SK-N-SH treated with all-trans-retinoic acid at 6 μM for 48 hours (cell line): ENCODE measurements around the gene ACOX3.

Source experiments
- ATAC-seq: fragments of 200-7000 bp; cut with Tn5 transposase; 3 replicates; pipeline ENCODE4 v1.9.1; 2020; ENCODE audit warnings: mild to moderate bottlenecking, moderate library complexity
- ARNTL ChIP-seq: fragments of 450-650 bp; formaldehyde crosslinking; IDR thresholded peaks from 2 replicates; pipeline ENCODE4 v1.5.0; 2020; ENCODE audit warnings: low read depth, mild to moderate bottlenecking, moderate library complexity, borderline replicate concordance
- BACH2 ChIP-seq: fragments of 250-450 bp; sonication (Bioruptor Pico); IDR thresholded peaks from 2 replicates; pipeline ENCODE4 v1.9.0; 2021; ENCODE audit warnings: mild to moderate bottlenecking, borderline replicate concordance
- CREB5 ChIP-seq: fragments of 250-450 bp; sonication (Bioruptor Pico); IDR thresholded peaks from 2 replicates; pipeline ENCODE4 v1.5.1; 2020; ENCODE audit warnings: low read depth, mild to moderate bottlenecking, moderate library complexity
- CSDC2 ChIP-seq: fragments of 250-450 bp; sonication (Bioruptor Pico); IDR thresholded peaks from 2 replicates; pipeline ENCODE4 v1.5.0; 2020; ENCODE audit warnings: mild to moderate bottlenecking, moderate library complexity
- ESRRG ChIP-seq: fragments of 250-450 bp; sonication (Bioruptor Pico); IDR thresholded peaks from 2 replicates; pipeline ENCODE4 v1.6.1; 2021; ENCODE audit warnings: mild to moderate bottlenecking
- GLIS3 ChIP-seq: fragments of 250-450 bp; sonication (Bioruptor Pico); IDR thresholded peaks from 2 replicates; pipeline ENCODE4 v1.5.0; 2020; ENCODE audit warnings: mild to moderate bottlenecking, moderate library complexity
- ISL1 ChIP-seq: fragments of 250-450 bp; sonication (Bioruptor Pico); IDR thresholded peaks from 2 replicates; pipeline ENCODE4 v2.1.2; 2022; ENCODE audit warnings: mild to moderate bottlenecking, moderate library complexity
- OSR1 ChIP-seq: fragments of 250-450 bp; sonication (Bioruptor Pico); IDR thresholded peaks from 2 replicates; pipeline ENCODE4 v1.8.0; 2022; ENCODE audit warnings: moderate library complexity, mild to moderate bottlenecking, inconsistent platforms
- PPARA ChIP-seq: fragments of 250-450 bp; sonication (Bioruptor Pico); IDR thresholded peaks from 2 replicates; pipeline ENCODE4 v1.5.0; 2020; ENCODE audit warnings: mild to moderate bottlenecking, borderline replicate concordance
- RARB ChIP-seq: fragments of 250-450 bp; sonication (Bioruptor Pico); IDR thresholded peaks from 2 replicates; pipeline ENCODE4 v1.8.0; 2021; ENCODE audit warnings: mild to moderate bottlenecking, moderate library complexity
- SNAI2 ChIP-seq: fragments of 250-450 bp; sonication (Bioruptor Pico); IDR thresholded peaks from 2 replicates; pipeline ENCODE4 v1.5.0; 2020; ENCODE audit warnings: mild to moderate bottlenecking, moderate library complexity
- TCF4 ChIP-seq: fragments of 250-450 bp; sonication (Bioruptor Pico); IDR thresholded peaks from 2 replicates; pipeline ENCODE4 v1.8.0; 2021; ENCODE audit warnings: mild to moderate bottlenecking, moderate library complexity, borderline replicate concordance
- TOX ChIP-seq: fragments of 250-450 bp; sonication (Bioruptor Pico); IDR thresholded peaks from 2 replicates; pipeline ENCODE4 v1.8.0; 2021; ENCODE audit warnings: mild to moderate bottlenecking, moderate library complexity, borderline replicate concordance
- ZC3H10 ChIP-seq: fragments of 250-450 bp; sonication (Bioruptor Pico); IDR thresholded peaks from 2 replicates; pipeline ENCODE4 v1.5.1; 2021; ENCODE audit warnings: mild to moderate bottlenecking, moderate library complexity
- ZFP3 ChIP-seq: fragments of 250-450 bp; sonication (Bioruptor Pico); IDR thresholded peaks from 2 replicates; pipeline ENCODE4 v1.5.0; 2020; ENCODE audit warnings: mild to moderate bottlenecking, moderate library complexity
- ZFP30 ChIP-seq: fragments of 450-650 bp; formaldehyde crosslinking; IDR thresholded peaks from 2 replicates; pipeline ENCODE4 v1.5.0; 2022; ENCODE audit warnings: mild to moderate bottlenecking, moderate library complexity
- ZNF70 ChIP-seq: fragments of 450-650 bp; formaldehyde crosslinking; IDR thresholded peaks from 2 replicates; pipeline ENCODE4 v1.5.0; 2020; ENCODE audit warnings: mild to moderate bottlenecking, moderate library complexity
- ZNF8 ChIP-seq: fragments of 450-650 bp; formaldehyde crosslinking; IDR thresholded peaks from 2 replicates; pipeline ENCODE4 v1.5.0; 2020; ENCODE audit warnings: mild to moderate bottlenecking, moderate library complexity
- TF ChIP-seq, protein P1 (sequence below): fragments of 250-450 bp; sonication (Bioruptor Pico); IDR thresholded peaks from 2 replicates; pipeline ENCODE4 v1.8.0; 2021; ENCODE audit warnings: low read depth, mild to moderate bottlenecking, moderate library complexity, borderline replicate concordance
- TF ChIP-seq, protein P2 (sequence below): fragments of 250-450 bp; sonication (Bioruptor Pico); IDR thresholded peaks from 2 replicates; pipeline ENCODE4 v1.5.1; 2021; ENCODE audit warnings: mild to moderate bottlenecking, moderate library complexity
- TF ChIP-seq, protein P3 (sequence below): fragments of 250-450 bp; sonication (Bioruptor Pico); IDR thresholded peaks from 2 replicates; pipeline ENCODE4 v1.5.0; 2020; ENCODE audit warnings: mild to moderate bottlenecking, moderate library complexity

ACOX3 gene

GRCh38 chr4:8385611-8386010 is 54.9 kb downstream of the ACOX3 start:
- ATAC-seq: no peak
- TF ChIP-seq RARB (CRISPR knock-in tag) (no peak), CREB5 (CRISPR knock-in tag) (no peak), ARNTL (no peak), ISL1 (CRISPR knock-in tag) (no peak), ZFP3 (no peak), ZNF8 (CRISPR knock-in tag) (no peak), OSR1 (CRISPR knock-in tag) (no peak), TCF4 (no peak), BACH2 (CRISPR knock-in tag) (no peak), ZC3H10 (no peak), TOX (CRISPR knock-in tag) (no peak)
- TF ChIP-seq, protein P1, sequence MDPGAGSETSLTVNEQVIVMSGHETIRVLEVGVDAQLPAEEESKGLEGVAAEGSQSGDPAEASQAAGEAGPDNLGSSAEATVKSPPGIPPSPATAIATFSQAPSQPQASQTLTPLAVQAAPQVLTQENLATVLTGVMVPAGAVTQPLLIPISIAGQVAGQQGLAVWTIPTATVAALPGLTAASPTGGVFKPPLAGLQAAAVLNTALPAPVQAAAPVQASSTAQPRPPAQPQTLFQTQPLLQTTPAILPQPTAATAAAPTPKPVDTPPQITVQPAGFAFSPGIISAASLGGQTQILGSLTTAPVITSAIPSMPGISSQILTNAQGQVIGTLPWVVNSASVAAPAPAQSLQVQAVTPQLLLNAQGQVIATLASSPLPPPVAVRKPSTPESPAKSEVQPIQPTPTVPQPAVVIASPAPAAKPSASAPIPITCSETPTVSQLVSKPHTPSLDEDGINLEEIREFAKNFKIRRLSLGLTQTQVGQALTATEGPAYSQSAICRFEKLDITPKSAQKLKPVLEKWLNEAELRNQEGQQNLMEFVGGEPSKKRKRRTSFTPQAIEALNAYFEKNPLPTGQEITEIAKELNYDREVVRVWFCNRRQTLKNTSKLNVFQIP (CRISPR knock-in tag): no peak
- TF ChIP-seq, protein P2, sequence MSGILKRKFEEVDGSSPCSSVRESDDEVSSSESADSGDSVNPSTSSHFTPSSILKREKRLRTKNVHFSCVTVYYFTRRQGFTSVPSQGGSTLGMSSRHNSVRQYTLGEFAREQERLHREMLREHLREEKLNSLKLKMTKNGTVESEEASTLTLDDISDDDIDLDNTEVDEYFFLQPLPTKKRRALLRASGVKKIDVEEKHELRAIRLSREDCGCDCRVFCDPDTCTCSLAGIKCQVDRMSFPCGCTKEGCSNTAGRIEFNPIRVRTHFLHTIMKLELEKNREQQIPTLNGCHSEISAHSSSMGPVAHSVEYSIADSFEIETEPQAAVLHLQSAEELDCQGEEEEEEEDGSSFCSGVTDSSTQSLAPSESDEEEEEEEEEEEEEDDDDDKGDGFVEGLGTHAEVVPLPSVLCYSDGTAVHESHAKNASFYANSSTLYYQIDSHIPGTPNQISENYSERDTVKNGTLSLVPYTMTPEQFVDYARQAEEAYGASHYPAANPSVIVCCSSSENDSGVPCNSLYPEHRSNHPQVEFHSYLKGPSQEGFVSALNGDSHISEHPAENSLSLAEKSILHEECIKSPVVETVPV: no peak

GRCh38 chr4:8385106-8385505 is 55.4 kb downstream of the ACOX3 start:
- TF ChIP-seq ARNTL (no peak), ISL1 (CRISPR knock-in tag) (no peak), ZNF8 (CRISPR knock-in tag) (no peak), TOX (CRISPR knock-in tag) (no peak), ZC3H10 (no peak), GLIS3 (CRISPR knock-in tag) (no peak), TCF4 (no peak), RARB (CRISPR knock-in tag) (no peak), ESRRG (no peak), PPARA (CRISPR knock-in tag) (no peak), CSDC2 (no peak), ZFP30 (CRISPR knock-in tag) (no peak), ZFP3 (no peak)
- TF ChIP-seq, protein P2: no peak
- ATAC-seq: no peak

GRCh38 chr4:8384397-8385060 is 56.0 kb downstream of the ACOX3 start:
- no peak for ATAC-seq
- TF ChIP-seq ZC3H10 (no peak), ZNF8 (CRISPR knock-in tag) (no peak), GLIS3 (CRISPR knock-in tag) (no peak), OSR1 (CRISPR knock-in tag) (no peak), ISL1 (CRISPR knock-in tag) (no peak), ARNTL (no peak), ZFP3 (no peak), PPARA (CRISPR knock-in tag) (no peak), SNAI2 (no peak), CREB5 (CRISPR knock-in tag) (no peak), TOX (CRISPR knock-in tag) (no peak), ZNF70 (CRISPR knock-in tag) (no peak)
- TF ChIP-seq, protein P2: no peak
- TF ChIP-seq, protein P3, sequence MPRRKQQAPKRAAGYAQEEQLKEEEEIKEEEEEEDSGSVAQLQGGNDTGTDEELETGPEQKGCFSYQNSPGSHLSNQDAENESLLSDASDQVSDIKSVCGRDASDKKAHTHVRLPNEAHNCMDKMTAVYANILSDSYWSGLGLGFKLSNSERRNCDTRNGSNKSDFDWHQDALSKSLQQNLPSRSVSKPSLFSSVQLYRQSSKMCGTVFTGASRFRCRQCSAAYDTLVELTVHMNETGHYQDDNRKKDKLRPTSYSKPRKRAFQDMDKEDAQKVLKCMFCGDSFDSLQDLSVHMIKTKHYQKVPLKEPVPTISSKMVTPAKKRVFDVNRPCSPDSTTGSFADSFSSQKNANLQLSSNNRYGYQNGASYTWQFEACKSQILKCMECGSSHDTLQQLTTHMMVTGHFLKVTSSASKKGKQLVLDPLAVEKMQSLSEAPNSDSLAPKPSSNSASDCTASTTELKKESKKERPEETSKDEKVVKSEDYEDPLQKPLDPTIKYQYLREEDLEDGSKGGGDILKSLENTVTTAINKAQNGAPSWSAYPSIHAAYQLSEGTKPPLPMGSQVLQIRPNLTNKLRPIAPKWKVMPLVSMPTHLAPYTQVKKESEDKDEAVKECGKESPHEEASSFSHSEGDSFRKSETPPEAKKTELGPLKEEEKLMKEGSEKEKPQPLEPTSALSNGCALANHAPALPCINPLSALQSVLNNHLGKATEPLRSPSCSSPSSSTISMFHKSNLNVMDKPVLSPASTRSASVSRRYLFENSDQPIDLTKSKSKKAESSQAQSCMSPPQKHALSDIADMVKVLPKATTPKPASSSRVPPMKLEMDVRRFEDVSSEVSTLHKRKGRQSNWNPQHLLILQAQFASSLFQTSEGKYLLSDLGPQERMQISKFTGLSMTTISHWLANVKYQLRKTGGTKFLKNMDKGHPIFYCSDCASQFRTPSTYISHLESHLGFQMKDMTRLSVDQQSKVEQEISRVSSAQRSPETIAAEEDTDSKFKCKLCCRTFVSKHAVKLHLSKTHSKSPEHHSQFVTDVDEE: no peak
- TF ChIP-seq, protein P1 (CRISPR knock-in tag): no peak
